Activated CD8-positive, alpha-beta memory T cell treated with anti-CD3 and anti-CD28 coated beads, Interleukin-2, amount 50 U/mL, for 24 hours (primary cell): ENCODE data around the gene FGD3.
"Not testable (repeated sequence)": the region's sequence is repeated elsewhere in the genome, so short reads cannot be mapped to it uniquely, and the experiment has no call there.

Experiments used
- DNase-seq: peaks from one replicate; pipeline ENCODE4 v3.0.0-alpha.2; 2020; ENCODE audit errors: extremely low read depth

Gene FGD3

GRCh38 chr9:92947268-92948037 is at the start of gene FGD3:
TSS of gene FGD3 (plus strand) at chr9:92947523. CDS start at chr9:92976257, 28,734 bp downstream.
- no peak for DNase-seq

- DNase-seq = not testable (repeated sequence)
Observed at GRCh38 chr9:92905137-92905536, 42.2 kb upstream of the FGD3 start.

DNA sequence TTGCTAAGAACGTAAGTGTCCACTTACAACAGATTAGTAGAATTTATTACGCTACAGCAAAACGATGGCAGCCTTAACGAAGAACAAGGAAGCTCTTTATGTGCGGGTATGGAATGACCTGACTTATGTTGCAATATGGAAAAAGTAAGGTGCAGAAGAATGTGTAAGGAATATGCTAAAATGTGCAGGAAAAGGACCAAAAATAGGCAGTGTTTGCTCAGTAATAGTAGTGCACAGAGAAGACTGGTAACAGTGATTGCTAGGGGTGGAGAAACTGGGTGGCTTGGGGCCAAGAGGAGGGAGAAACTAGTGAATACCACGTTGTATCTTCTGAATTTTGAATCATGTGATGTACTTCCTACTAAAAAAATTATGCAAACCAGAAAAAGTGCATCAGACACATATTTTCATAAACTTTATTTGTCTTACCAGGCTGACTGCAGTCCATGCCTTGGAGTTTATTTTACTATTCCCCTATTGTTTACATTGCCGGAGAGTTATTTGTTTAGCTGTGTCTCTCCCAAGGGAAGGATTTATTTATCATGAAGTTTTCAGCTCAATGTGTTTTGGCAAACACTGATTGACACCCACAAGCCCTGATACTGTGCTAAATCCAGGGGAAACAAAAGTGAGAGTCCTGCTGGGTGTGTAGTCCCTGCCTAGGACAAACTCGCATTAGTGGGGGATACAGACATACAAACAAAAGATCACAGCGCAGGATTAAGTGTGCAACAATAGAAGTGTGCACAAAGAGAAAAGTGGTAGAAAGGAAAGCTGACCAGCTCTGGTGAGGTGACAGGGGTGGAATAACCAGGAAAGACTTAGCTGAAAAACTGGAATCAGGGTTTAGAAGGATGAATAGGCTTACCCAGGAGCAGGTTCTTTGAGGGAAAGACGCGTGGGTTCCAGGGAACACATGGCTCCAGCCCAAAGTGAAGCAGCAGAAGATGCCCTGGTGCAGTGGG is 35.5 kb upstream of the FGD3 start:
- DNase-seq = no peak

GRCh38 chr9:92917176-92917800 is 30.0 kb upstream of the FGD3 start:
- no peak for DNase-seq

GRCh38 chr9:92920437-92920836 is 26.9 kb upstream of the FGD3 start:
- DNase-seq = no peak

- DNase-seq = no peak
Observed at GRCh38 chr9:92931606-92932005, 15.7 kb upstream of the FGD3 start.

DNA sequence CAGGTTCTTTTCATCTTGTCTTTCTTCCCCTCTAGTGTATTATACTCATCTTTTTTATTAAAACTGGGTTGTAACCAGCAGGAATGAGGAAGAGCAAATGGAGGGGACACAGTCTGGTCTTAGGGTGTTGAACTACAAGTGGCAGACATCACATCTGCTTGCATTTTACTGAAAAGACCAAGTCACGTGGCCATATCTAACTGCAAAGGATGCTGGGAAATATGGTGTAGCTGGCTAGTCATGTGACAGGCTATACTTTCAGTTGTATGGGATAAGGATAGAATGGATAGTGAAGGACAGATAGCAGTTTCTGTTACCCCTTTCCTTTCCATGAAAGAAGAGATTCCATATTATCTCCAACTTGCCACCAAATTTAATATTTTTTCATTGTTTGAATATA is 13.0 kb upstream of the FGD3 start:
- DNase-seq = no peak

DNA sequence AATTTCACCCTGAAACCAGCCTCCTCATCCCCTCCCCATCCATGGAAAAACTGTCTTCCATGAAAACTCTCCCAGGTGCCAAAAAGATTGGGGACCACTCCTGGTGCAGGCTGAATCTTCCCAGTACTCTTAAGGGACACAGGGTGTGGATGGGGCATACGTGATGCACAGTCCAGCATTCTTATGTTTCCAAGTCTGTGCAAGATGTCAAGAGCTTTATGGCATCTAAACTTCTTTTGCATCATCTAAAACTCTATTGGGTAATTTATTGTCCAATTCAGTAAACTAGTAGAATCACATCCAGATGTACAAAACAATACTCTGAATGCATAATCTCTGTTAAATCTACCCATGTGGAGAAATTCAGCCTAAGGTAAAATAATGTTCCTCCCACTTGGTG is 9.3 kb upstream of the FGD3 start:
- DNase-seq = no peak

DNA sequence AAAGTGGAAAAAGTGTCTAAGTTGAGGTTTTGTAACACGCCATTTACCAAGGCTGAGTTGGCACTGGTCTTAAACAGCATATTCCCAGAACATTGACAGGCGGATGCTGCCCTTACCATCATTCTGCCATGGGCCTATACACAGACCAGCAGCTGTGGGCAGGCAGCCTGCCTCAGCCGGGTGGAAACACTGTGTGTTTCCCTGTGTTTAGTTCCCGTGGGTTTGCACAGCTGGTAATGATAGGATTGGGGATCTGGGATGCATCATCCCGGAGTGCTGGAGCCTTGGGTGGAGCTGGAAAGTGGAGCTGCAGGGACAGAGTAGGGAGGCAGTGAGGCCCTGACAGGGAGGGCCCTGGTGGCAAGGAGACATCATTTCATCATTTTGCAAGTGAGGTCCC is 5.5 kb upstream of the FGD3 start:
- no peak for DNase-seq

DNA sequence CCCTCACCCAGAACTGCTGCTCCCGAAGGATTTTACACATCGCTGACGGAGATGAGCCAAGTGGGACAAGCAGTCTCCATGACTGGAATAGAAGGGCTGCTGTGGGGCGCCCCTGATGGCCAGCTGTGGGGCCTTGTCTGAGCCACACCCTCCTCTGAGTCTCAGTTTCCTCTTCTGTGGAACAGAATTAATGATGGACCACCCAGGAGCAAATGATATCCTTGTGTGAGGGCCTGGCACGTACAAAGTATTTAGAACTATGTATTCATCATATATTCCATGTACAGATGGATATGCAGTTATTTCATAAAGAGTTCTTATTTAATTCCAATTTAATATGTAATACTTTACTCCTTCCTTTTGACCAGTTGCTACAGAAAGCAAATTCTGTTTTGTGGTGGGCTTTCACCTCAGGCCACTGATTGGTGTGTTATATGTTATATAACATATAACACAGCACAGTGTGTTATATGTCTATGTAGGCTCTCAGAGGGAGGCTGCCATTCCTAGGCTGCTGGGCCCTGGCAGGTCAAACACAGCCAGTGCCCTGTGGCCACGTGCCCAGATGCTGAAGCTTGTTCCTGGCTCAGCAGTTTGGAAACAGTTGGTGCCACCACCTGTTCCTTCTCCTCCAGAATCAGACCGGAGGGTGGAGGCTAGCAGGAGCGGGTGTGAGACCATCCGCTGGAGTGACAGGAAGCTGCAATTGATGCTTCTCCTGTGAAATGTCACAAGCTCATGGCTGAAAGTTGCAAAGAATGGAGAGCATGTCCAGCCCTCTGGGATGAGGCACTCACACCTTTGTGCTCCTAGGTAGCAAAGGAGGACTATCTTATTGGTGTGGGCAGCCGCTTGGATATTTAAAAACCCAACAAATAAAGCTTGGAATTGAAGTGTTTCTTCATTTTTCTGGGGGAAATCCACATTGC is 4.4 kb upstream of the FGD3 start:
- no peak for DNase-seq

DNA sequence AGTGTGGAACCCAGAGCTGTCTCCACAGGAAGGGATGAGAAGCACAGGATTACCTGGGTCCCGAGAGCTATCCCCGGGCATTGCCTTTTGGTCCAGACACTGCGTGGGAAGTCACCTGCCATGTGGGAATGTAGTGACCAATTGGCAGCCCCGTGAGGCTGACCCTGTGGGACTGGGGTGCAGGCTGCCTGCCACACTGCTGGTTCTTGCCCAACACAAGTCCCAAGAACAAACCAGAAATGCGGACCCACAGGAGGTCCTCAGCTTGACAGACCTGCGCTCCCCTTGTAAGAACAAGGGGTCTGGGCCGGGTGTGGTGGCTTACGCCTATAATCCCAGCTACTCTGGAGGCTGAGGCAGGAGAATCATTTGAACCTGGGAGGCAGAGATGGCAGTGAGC is 2.4 kb upstream of the FGD3 start:
- DNase-seq = no peak

- no peak for DNase-seq
Observed at GRCh38 chr9:92945796-92946195, 1.5 kb upstream of the FGD3 start.

- no peak for DNase-seq
Observed at GRCh38 chr9:92948038-92948534, 763 bp downstream of the FGD3 start.

- no peak for DNase-seq
Observed at GRCh38 chr9:92948632-92949031, 1.3 kb downstream of the FGD3 start.

DNA sequence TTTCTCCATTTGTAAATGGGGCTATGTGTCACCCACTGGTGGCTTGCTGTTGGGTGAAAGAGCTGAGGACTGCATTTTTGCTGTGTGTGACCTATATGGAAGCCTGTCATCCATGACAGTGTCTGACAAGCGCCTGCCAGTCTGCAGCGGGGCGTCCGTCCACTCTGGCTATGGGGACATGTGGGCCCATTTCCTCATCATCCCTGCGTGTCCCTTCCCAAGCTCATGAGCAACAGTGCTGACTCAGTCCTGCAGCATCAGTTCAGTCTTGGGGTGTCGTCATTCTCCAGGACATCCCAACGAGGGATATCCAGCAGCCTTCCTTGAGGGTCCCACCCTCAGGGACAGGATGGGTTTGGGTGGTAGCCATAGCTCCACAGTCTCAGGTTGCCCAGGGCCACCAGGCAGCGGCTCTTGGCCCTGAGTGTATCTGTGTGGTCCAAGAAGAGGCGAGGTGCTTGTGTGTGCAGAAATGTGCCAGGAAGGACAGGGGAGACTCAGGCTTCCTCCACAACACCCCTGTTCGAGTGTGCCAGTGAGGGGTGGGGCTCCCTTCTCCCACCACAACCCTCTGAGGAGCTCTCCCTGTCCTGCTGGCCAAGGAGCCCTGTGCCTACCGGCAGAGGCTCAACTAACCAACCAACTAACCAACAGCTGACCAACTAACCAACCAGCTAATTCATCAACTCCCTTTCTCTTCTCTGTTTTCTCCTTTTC is 2.1 kb downstream of the FGD3 start:
- no peak for DNase-seq

GRCh38 chr9:92950359-92950955 is 3.1 kb downstream of the FGD3 start:
- DNase-seq = no peak

GRCh38 chr9:92952906-92953610 is 5.7 kb downstream of the FGD3 start:
- no peak for DNase-seq

DNA sequence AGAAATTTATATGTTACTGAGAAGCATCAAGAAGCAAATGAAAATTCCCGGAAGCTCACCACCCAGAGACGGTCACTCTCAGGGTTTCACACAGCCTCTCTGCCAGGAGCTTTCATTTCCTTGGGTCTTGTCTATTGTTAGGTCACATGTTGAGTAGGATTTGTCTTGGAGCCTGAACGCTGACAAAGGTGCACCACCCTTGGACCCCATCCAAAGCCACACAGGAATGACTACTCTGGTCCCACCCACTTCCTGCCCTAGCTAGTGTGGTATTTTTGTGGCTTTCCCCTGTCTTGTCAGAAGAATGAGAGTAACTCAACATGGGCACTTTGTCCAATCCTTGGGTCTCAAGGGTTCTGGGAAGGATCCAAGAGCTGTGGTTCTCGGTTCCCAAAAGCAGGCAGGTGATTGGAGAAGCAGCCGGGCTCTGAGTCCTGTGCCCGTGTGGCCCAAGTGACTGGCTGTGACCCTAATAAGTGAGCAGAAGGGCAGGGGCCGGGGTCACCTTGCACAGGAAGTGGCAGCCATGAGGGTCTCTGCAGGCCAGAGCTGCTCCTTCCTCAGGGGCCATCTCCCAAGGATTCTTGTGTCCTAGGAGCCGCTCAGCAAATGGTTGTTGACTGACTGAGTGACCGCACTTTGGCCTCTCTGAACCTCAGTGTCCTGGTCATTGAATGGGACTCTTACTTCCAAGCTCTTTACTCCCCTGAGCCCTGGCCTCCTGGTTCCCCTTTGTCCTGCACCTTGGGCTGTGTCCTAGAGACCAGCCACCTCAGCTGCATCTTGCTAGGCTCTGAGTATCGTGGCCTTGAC is 6.9 kb downstream of the FGD3 start:
- no peak for DNase-seq

- no peak for DNase-seq
Observed at GRCh38 chr9:92954886-92955285, 7.6 kb downstream of the FGD3 start.
